ENCODE measurements around the gene COLEC11.

Gene COLEC11

DNA sequence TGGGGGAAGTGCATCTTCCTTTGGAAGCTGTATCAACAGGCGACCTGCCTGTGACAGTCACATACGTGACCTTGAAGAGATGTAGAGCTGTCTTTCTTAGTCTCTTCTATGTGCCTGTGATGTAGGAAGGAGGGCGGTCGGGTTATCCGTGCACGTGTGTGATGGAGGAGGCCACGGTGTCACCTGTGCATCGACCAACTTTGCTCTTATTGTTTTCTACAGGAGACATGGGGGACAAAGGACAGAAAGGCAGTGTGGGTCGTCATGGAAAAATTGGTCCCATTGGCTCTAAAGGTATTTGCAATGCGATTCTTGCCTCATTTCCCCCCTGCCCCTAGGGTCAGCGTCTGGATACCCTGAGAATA, 42.4 kb downstream of the COLEC11 start:
- H3K4me3 ChIP-seq (ENCODE audit: low read depth, low read length), result no peak overlapping the region
- TF ChIP-seq, protein P1, sequence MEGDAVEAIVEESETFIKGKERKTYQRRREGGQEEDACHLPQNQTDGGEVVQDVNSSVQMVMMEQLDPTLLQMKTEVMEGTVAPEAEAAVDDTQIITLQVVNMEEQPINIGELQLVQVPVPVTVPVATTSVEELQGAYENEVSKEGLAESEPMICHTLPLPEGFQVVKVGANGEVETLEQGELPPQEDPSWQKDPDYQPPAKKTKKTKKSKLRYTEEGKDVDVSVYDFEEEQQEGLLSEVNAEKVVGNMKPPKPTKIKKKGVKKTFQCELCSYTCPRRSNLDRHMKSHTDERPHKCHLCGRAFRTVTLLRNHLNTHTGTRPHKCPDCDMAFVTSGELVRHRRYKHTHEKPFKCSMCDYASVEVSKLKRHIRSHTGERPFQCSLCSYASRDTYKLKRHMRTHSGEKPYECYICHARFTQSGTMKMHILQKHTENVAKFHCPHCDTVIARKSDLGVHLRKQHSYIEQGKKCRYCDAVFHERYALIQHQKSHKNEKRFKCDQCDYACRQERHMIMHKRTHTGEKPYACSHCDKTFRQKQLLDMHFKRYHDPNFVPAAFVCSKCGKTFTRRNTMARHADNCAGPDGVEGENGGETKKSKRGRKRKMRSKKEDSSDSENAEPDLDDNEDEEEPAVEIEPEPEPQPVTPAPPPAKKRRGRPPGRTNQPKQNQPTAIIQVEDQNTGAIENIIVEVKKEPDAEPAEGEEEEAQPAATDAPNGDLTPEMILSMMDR (conservative IDR thresholded peaks at IDR 0.05; ENCODE audit: low read depth, low read length), result no peak
- no peak for DNase-seq (ENCODE audit: low read depth)

DNA sequence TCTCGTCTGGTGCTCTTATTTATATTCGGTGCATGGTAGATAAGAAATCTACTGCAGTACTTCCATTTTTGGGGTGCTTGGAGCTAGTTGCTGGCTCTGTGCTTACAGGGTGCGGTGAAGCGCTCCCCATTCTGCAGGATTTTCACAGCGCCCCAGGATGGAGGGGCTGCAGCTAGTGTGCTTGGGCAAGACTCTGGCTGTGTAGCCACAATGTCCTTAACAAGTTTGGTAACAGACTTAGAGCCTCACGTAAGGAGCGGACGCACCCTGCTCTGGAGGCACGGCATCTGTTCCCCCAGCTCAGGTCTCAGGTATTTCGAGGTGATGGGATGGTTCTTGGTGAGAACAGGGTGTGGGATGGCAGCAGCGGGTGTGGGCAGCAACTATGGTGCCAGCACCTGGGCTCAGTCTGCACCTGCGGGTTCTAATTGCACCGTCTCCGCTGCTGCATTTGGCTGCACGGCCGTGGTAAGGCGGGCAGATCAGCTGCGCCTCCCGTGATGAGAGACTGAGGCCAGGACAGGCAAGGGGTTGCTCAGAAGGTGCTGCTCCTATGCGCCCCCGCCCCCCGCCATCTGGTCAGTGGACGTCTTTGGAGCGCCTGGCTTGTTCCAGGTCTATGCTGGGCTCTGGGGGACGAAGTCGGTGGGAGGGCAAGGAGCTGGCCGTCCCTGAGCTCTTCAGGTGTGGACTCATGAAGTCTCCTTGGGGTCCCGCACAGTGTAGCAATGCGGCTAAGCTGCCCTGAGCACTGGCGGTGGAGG, 43.0 kb downstream of the COLEC11 start:
- TF ChIP-seq, protein P1 (conservative IDR thresholded peaks at IDR 0.05; ENCODE audit: low read depth, low read length), result no peak
- DNase-seq (ENCODE audit: low read depth), result no peak

DNA sequence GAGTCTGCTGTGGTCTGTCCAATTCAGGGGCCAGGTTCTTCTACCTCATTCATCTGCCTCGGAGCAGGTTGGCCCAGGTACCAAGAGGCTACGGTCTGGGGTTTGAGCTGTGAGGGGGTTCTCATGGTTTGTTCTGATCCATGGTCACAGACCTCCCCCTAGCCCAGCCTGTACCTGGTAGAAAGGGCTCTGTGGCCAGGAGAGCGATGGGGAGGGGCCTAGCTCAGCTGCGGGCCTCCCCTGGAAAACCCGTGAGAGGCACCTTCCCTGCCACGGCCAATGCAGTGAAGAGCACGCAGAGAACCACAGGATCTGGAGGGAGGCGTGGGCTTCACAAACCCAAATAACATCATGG, 43.5 kb downstream of the COLEC11 start:
- no peak for DNase-seq (ENCODE audit: low read depth)
- TF ChIP-seq, protein P1 (conservative IDR thresholded peaks at IDR 0.05; ENCODE audit: low read depth, low read length), result no peak
- no peak overlapping the region for H3K4me3 ChIP-seq (ENCODE audit: low read depth, low read length)

More for the DNA sequence above, 43.0 kb downstream of the COLEC11 start:
- H3K4me3 ChIP-seq (ENCODE audit: low read depth, low read length), result no peak overlapping the region

DNA sequence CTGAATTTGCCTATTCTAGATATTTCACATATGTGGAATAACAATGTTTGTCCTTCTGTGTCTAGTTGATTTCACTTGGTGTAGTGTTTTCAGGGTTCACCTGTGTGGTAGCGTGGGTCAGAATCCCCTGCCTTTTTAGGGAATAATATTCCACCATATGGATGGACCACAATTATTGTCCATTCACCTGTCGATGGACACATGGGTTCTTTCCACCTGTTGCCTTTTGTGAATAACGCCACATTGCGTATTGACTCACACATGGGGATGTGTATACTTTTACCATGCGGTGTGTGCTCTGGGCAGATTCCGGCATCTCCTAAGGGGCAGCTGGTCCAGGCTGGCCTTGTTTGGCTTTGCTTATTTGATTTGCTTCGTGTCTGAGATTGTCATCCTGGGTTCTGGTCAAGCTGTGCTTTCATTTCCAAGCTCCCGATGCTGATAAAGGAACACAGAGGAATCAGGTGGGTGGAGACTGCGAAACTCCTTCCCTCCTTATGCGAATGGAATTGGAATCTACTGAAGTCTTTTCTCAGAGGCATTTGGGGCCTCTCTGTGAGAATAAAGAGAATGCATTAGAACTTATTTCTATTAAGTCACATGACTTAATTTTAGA, 44.2 kb downstream of the COLEC11 start:
- TF ChIP-seq, protein P1 (conservative IDR thresholded peaks at IDR 0.05; ENCODE audit: low read depth, low read length), result no peak
- H3K4me3 ChIP-seq (ENCODE audit: low read depth, low read length), result no peak overlapping the region
- no peak for DNase-seq (ENCODE audit: low read depth)

DNA sequence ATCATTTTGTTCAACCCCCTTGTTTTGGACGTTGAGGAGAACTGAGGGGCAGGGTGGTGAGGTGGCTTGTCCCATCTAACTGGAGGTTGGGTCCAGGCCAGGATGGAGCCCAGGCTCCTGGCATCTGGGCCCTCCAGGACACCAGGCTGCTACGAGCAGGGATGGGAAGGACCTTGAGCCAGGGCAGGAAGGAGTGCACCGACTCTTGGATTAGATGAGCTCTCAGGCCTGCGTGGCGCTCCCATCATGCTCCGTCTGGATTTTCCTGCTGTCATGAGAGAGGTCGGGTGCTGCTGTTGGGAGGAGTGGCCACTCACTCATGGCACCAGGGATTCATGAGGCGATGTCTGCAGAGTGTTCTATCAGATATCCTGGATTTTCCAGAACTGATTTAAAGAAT, 44.7 kb downstream of the COLEC11 start:
- TF ChIP-seq, protein P1 (conservative IDR thresholded peaks at IDR 0.05; ENCODE audit: low read depth, low read length), result no peak

DNA sequence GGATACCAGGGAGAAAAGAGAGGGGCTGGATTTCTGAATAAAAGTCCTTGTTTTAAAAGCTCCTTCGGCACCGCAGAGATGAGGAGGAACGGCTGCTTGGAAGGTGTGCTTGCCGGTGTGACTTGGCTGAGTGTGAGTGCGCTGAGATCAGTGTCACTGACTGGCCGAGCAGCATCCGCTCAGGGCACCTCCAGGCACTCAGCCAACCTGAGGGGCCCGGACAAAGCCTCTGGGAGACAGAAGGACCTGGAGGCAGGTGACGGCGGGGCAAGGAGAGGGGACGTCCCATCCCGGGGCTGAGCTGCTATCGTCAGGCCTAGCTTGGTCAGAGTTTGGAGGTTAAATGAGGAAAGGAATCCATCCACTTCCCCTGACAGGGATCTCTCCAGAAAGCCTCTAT, 46.3 kb downstream of the COLEC11 start:
- no peak for DNase-seq (ENCODE audit: low read depth)
- H3K4me3 ChIP-seq (ENCODE audit: low read depth, low read length), result no peak overlapping the region
- TF ChIP-seq, protein P1 (conservative IDR thresholded peaks at IDR 0.05; ENCODE audit: low read depth, low read length), result no peak

More for the DNA sequence above, 44.7 kb downstream of the COLEC11 start:
- H3K4me3 ChIP-seq (ENCODE audit: low read depth, low read length), result no peak overlapping the region
- no peak for DNase-seq (ENCODE audit: low read depth)
